Type B pancreatic cell (in vitro differentiated cells): ENCODE measurements around the gene EIF3CL. TPM values are rescaled to one million over a fixed set of nuclear protein-coding genes. Genes with fewer than 3 reads are reported as not detected.
A peak's percentile ranks its signal among the peaks of the same experiment; 100 is the strongest.
"Not testable (repeated sequence)": the region's sequence is repeated elsewhere in the genome, so short reads cannot be mapped to it uniquely, and the experiment has no call there.

Experiments
- DNase-seq: peaks from one replicate; pipeline ENCODE4 v3.0.0; 2021; ENCODE audit warnings: mixed read lengths; ENCODE audit not compliant: unreplicated experiment; ENCODE audit errors: extremely low spot score
- H3K27ac Mint-ChIP-seq: 2 replicates; pipeline ENCODE4 v1.8.0; 2021; ENCODE audit warnings: mild to moderate bottlenecking, mixed read lengths
- H3K27me3 Mint-ChIP-seq: 2 replicates; pipeline ENCODE4 v1.8.0; 2021; ENCODE audit warnings: mixed read lengths
- H3K36me3 Mint-ChIP-seq: 2 replicates; pipeline ENCODE4 v1.8.0; 2021; ENCODE audit warnings: mixed read lengths
- H3K4me1 Mint-ChIP-seq: one replicate; pipeline ENCODE4 v1.8.0; 2021; ENCODE audit warnings: mixed read lengths; ENCODE audit not compliant: unreplicated experiment
- H3K4me3 Mint-ChIP-seq: 2 replicates; pipeline ENCODE4 v1.8.0; 2021; ENCODE audit warnings: mild to moderate bottlenecking, mixed read lengths
- H3K9me3 Mint-ChIP-seq: 2 replicates; pipeline ENCODE4 v1.8.0; 2021; ENCODE audit warnings: mixed read lengths
- long read RNA-seq: library from polyadenylated mRNA; unstranded; transcript quantifications from one replicate; pipeline ENCODE4 v2.0.0, GENCODE V29; 2020
- total RNA-seq: library from RNA; stranded (reverse); gene quantifications from 2 replicates; pipeline ENCODE4 v1.2.1, GENCODE V29; 2021; ENCODE audit warnings: low replicate concordance

The EIF3CL gene
- 83.1 and 83.2 TPM in 2 replicates for total RNA-seq
- long read RNA-seq, transcript EIF3CL-201 (21 exons, 3,085 nt) = major isoform, 20 of 125 reads
- long read RNA-seq, partial matches to known transcripts = 99 of 125 reads
- long read RNA-seq, other reads (novel, unspliced or antisense) = 6 of 125 reads

- H3K36me3 Mint-ChIP-seq, H3K27me3 Mint-ChIP-seq, DNase-seq, H3K4me1 Mint-ChIP-seq, H3K9me3 Mint-ChIP-seq, H3K27ac Mint-ChIP-seq: not testable (repeated sequence)
- peak within 1 kb of the TSS; percentile 79 for H3K4me3 Mint-ChIP-seq
These were observed at the start of gene EIF3CL for GRCh38 chr16:28403220-28404072. TSS of gene EIF3CL (minus strand) at chr16:28403841. CDS start at chr16:28403618, 223 bp downstream.

GRCh38 chr16:28447081-28447480 is 43.4 kb upstream of the EIF3CL start:
- H3K4me3 Mint-ChIP-seq, H3K4me1 Mint-ChIP-seq, H3K27me3 Mint-ChIP-seq, H3K27ac Mint-ChIP-seq, DNase-seq, H3K9me3 Mint-ChIP-seq, H3K36me3 Mint-ChIP-seq: not testable (repeated sequence)

- H3K36me3 Mint-ChIP-seq, H3K27ac Mint-ChIP-seq, H3K9me3 Mint-ChIP-seq, H3K4me1 Mint-ChIP-seq, DNase-seq, H3K4me3 Mint-ChIP-seq, H3K27me3 Mint-ChIP-seq: not testable (repeated sequence)
These were observed 42.7 kb upstream of the EIF3CL start for GRCh38 chr16:28446388-28446787.

GRCh38 chr16:28443943-28444342 is 40.3 kb upstream of the EIF3CL start:
- H3K36me3 Mint-ChIP-seq, H3K4me3 Mint-ChIP-seq, H3K4me1 Mint-ChIP-seq, H3K27ac Mint-ChIP-seq, DNase-seq, H3K27me3 Mint-ChIP-seq, H3K9me3 Mint-ChIP-seq: not testable (repeated sequence)

GRCh38 chr16:28438899-28439298 is 35.3 kb upstream of the EIF3CL start:
- H3K36me3 Mint-ChIP-seq, H3K4me3 Mint-ChIP-seq, H3K27ac Mint-ChIP-seq, H3K9me3 Mint-ChIP-seq, H3K27me3 Mint-ChIP-seq, DNase-seq, H3K4me1 Mint-ChIP-seq: not testable (repeated sequence)

GRCh38 chr16:28435340-28435739 is 31.7 kb upstream of the EIF3CL start:
- H3K27me3 Mint-ChIP-seq, H3K27ac Mint-ChIP-seq, H3K9me3 Mint-ChIP-seq, H3K4me1 Mint-ChIP-seq, H3K4me3 Mint-ChIP-seq, DNase-seq, H3K36me3 Mint-ChIP-seq: not testable (repeated sequence)

- not testable (repeated sequence) for H3K36me3 Mint-ChIP-seq, H3K4me3 Mint-ChIP-seq, H3K4me1 Mint-ChIP-seq, H3K9me3 Mint-ChIP-seq, H3K27ac Mint-ChIP-seq, DNase-seq, H3K27me3 Mint-ChIP-seq
These were observed 22.5 kb upstream of the EIF3CL start for GRCh38 chr16:28426060-28426680.

GRCh38 chr16:28421071-28421750 is 17.6 kb upstream of the EIF3CL start:
- DNase-seq, H3K9me3 Mint-ChIP-seq, H3K27ac Mint-ChIP-seq, H3K36me3 Mint-ChIP-seq, H3K27me3 Mint-ChIP-seq, H3K4me1 Mint-ChIP-seq, H3K4me3 Mint-ChIP-seq: not testable (repeated sequence)

- H3K4me3 Mint-ChIP-seq, H3K9me3 Mint-ChIP-seq, H3K27me3 Mint-ChIP-seq, H3K36me3 Mint-ChIP-seq, H3K4me1 Mint-ChIP-seq, H3K27ac Mint-ChIP-seq, DNase-seq: not testable (repeated sequence)
These were observed 13.4 kb upstream of the EIF3CL start for GRCh38 chr16:28417033-28417432.

- DNase-seq = peak; percentile 51
- not testable (repeated sequence) for H3K4me3 Mint-ChIP-seq, H3K4me1 Mint-ChIP-seq, H3K9me3 Mint-ChIP-seq, H3K36me3 Mint-ChIP-seq, H3K27me3 Mint-ChIP-seq, H3K27ac Mint-ChIP-seq
These were observed 10.9 kb upstream of the EIF3CL start for GRCh38 chr16:28414530-28414929.

GRCh38 chr16:28413585-28413984 is 9.9 kb upstream of the EIF3CL start:
- not testable (repeated sequence) for H3K9me3 Mint-ChIP-seq, H3K27me3 Mint-ChIP-seq, H3K36me3 Mint-ChIP-seq, H3K4me3 Mint-ChIP-seq, H3K27ac Mint-ChIP-seq, H3K4me1 Mint-ChIP-seq, DNase-seq

- H3K4me3 Mint-ChIP-seq, H3K9me3 Mint-ChIP-seq, DNase-seq, H3K27ac Mint-ChIP-seq, H3K36me3 Mint-ChIP-seq, H3K4me1 Mint-ChIP-seq, H3K27me3 Mint-ChIP-seq: not testable (repeated sequence)
These were observed 11.6 kb downstream of the EIF3CL start for GRCh38 chr16:28392054-28392453.

GRCh38 chr16:28382177-28382867 is 21.3 kb downstream of the EIF3CL start:
- DNase-seq, H3K27me3 Mint-ChIP-seq, H3K36me3 Mint-ChIP-seq: not testable (repeated sequence)

More at GRCh38 chr16:28382177-28382867, 21.3 kb downstream of the EIF3CL start:
- not testable (repeated sequence) for H3K4me1 Mint-ChIP-seq, H3K4me3 Mint-ChIP-seq, H3K9me3 Mint-ChIP-seq, H3K27ac Mint-ChIP-seq
